Astrocyte (in vitro differentiated cells and primary cell): ENCODE results near the gene CAMK1D. TPM values are rescaled to one million over a fixed set of nuclear protein-coding genes. Genes with fewer than 3 reads are reported as not detected.

Source experiments
- DNase-seq: peaks from one replicate; pipeline ENCODE4 v3.0.0-alpha.2; 2010; ENCODE audit warnings: low read depth
- FAIRE-seq: peaks from 2 replicates; lab custom pipeline; 2011; peaks lifted over from hg19 to GRCh38; lab: Jason Lieb, UNC
- H2AFZ ChIP-seq: 2 replicates; pipeline ENCODE4 v1.6.0; 2012; ENCODE audit warnings: low read depth, low read length, inconsistent platforms
- H3K27ac ChIP-seq: 2 replicates; pipeline ENCODE4 v1.5.1; 2011; ENCODE audit warnings: low read depth, low read length, inconsistent platforms
- H3K27me3 ChIP-seq: 2 replicates; pipeline ENCODE4 v1.6.0; 2011; ENCODE audit warnings: low read length, inconsistent platforms; ENCODE audit not compliant: insufficient read depth
- H3K36me3 ChIP-seq: 2 replicates; pipeline ENCODE4 v1.5.1; 2011; ENCODE audit warnings: low read length, inconsistent platforms; ENCODE audit not compliant: insufficient read depth
- H3K4me1 ChIP-seq: 2 replicates; pipeline ENCODE4 v1.5.1; 2011; ENCODE audit warnings: low read length, inconsistent platforms; ENCODE audit not compliant: insufficient read depth
- H3K4me2 ChIP-seq: 2 replicates; pipeline ENCODE4 v1.6.0; 2012; ENCODE audit warnings: low read length, inconsistent platforms
- H3K4me3 ChIP-seq: 2 replicates; pipeline ENCODE4 v1.5.1; 2011; ENCODE audit warnings: low read depth, mild to moderate bottlenecking, low read length, inconsistent platforms; ENCODE audit not compliant: insufficient read depth
- H3K79me2 ChIP-seq: 2 replicates; pipeline ENCODE4 v1.6.0; 2012; ENCODE audit warnings: mild to moderate bottlenecking, low read length, inconsistent platforms; ENCODE audit not compliant: insufficient read depth
- H3K9ac ChIP-seq: 2 replicates; pipeline ENCODE4 v1.6.0; 2012; ENCODE audit warnings: mild to moderate bottlenecking, low read length, inconsistent platforms
- H3K9me3 ChIP-seq: 2 replicates; pipeline ENCODE4 v1.5.1; 2012; ENCODE audit warnings: low read depth, mild to moderate bottlenecking, low read length, inconsistent platforms; ENCODE audit not compliant: insufficient read depth
- H4K20me1 ChIP-seq: 2 replicates; pipeline ENCODE4 v1.6.0; 2012; ENCODE audit warnings: low read length, inconsistent platforms; ENCODE audit not compliant: insufficient read depth
- H3K27ac Mint-ChIP-seq: one replicate; pipeline ENCODE4 v1.8.0; 2021; ENCODE audit warnings: mild to moderate bottlenecking, mixed read lengths; ENCODE audit not compliant: unreplicated experiment
- H3K27me3 Mint-ChIP-seq: one replicate; pipeline ENCODE4 v1.8.0; 2021; ENCODE audit warnings: low read depth, mixed read lengths; ENCODE audit not compliant: unreplicated experiment
- H3K36me3 Mint-ChIP-seq: one replicate; pipeline ENCODE4 v1.8.0; 2021; ENCODE audit warnings: low read depth, mixed read lengths; ENCODE audit not compliant: unreplicated experiment
- H3K4me1 Mint-ChIP-seq: one replicate; pipeline ENCODE4 v1.8.0; 2021; ENCODE audit warnings: low read depth, mixed read lengths; ENCODE audit not compliant: unreplicated experiment
- H3K4me3 Mint-ChIP-seq: one replicate; pipeline ENCODE4 v1.8.0; 2021; ENCODE audit warnings: mild to moderate bottlenecking, moderate library complexity, mixed read lengths; ENCODE audit not compliant: unreplicated experiment
- H3K9me3 Mint-ChIP-seq: one replicate; pipeline ENCODE4 v1.8.0; 2021; ENCODE audit warnings: mild to moderate bottlenecking, mixed read lengths; ENCODE audit not compliant: unreplicated experiment
- CTCF ChIP-seq: IDR thresholded peaks from 2 replicates; pipeline ENCODE4 v1.5.1; 2011; ENCODE audit warnings: low read depth, mild to moderate bottlenecking, inconsistent platforms, low read length, moderate library complexity; ENCODE audit not compliant: insufficient read depth
- EZH2 ChIP-seq: IDR thresholded peaks from 2 replicates; pipeline ENCODE4 v1.6.1; 2012; ENCODE audit warnings: mild to moderate bottlenecking, low read length, inconsistent platforms; ENCODE audit not compliant: insufficient read depth
- total RNA-seq: library from RNA; stranded (reverse); gene quantifications from 2 replicates; pipeline ENCODE4 v1.2.1, GENCODE V29; 2021

Gene CAMK1D
- total RNA-seq, 1 donor from 2014 or later, result 23.6 TPM

GRCh38 chr10:12448729-12449391 lies 99.5 kb downstream of the CAMK1D start:
- no peaks in the 10 kb centered on the region for H3K27me3 Mint-ChIP-seq
- TF ChIP-seq EZH2 (no peak), CTCF (no peak)
- FAIRE-seq (peak; percentile 99), DNase-seq (peak; percentile 97)
- H3K4me2 ChIP-seq, result peak overlapping the region; percentile 56
- H3K4me3 Mint-ChIP-seq, result no peak overlapping the region
- H3K9me3 Mint-ChIP-seq, result no peaks in the 10 kb centered on the region
- H3K4me1 ChIP-seq, result peaks cover 10% of the 10 kb centered on the region
- H3K4me3 ChIP-seq, result peak overlapping the region; percentile 47
- peaks cover 31% of the 10 kb centered on the region for H3K4me1 Mint-ChIP-seq
- H3K9me3 ChIP-seq, result no peaks in the 10 kb centered on the region
- peaks cover 11% of the 10 kb centered on the region for H3K36me3 Mint-ChIP-seq
- H3K79me2 ChIP-seq, result peaks cover 44% of the 10 kb centered on the region
- H3K36me3 ChIP-seq, result no peaks in the 10 kb centered on the region
- H3K27ac Mint-ChIP-seq, result peak overlapping the region; percentile 89
- no peaks in the 10 kb centered on the region for H3K27me3 ChIP-seq
- no peak overlapping the region for H2AFZ ChIP-seq
- peak overlapping the region; percentile 68 for H3K9ac ChIP-seq
- H4K20me1 ChIP-seq, result no peaks in the 10 kb centered on the region
- H3K27ac ChIP-seq, result peak overlapping the region; percentile 97

- Histone ChIP-seq H3K4me1 (peaks cover 2% of the 10 kb centered on the region), H3K36me3 (no peaks in the 10 kb centered on the region), H3K9me3 (no peaks in the 10 kb centered on the region), H3K27me3 (no peaks in the 10 kb centered on the region), H3K4me2 (no peak overlapping the region), H4K20me1 (peaks cover 2% of the 10 kb centered on the region), H2AFZ (no peak overlapping the region), H3K79me2 (peaks cover 22% of the 10 kb centered on the region), H3K27ac (no peak overlapping the region), H3K9ac (no peak overlapping the region), H3K4me3 (no peak overlapping the region)
- TF ChIP-seq EZH2 (no peak), CTCF (no peak)
- Mint-ChIP-seq H3K27ac (no peak overlapping the region), H3K4me1 (no peaks in the 10 kb centered on the region), H3K36me3 (peaks cover 7% of the 10 kb centered on the region), H3K27me3 (peaks cover 4% of the 10 kb centered on the region), H3K9me3 (no peaks in the 10 kb centered on the region), H3K4me3 (no peak overlapping the region)
- no peak for DNase-seq
- FAIRE-seq, result no peak
Observed at GRCh38 chr10:12455318-12455717, 106.0 kb downstream of the CAMK1D start.

- no peak overlapping the region for H3K4me2 ChIP-seq
- H3K9me3 Mint-ChIP-seq, result no peaks in the 10 kb centered on the region
- TF ChIP-seq CTCF (no peak), EZH2 (no peak)
- peaks cover 5% of the 10 kb centered on the region for H3K4me1 ChIP-seq
- peaks cover 17% of the 10 kb centered on the region for H3K79me2 ChIP-seq
- no peak overlapping the region for H3K4me3 Mint-ChIP-seq
- H3K27me3 Mint-ChIP-seq, result peaks cover 4% of the 10 kb centered on the region
- no peak overlapping the region for H2AFZ ChIP-seq
- H3K27ac ChIP-seq, result no peak overlapping the region
- no peaks in the 10 kb centered on the region for H3K36me3 ChIP-seq
- no peak overlapping the region for H3K27ac Mint-ChIP-seq
- no peaks in the 10 kb centered on the region for H3K9me3 ChIP-seq
- no peaks in the 10 kb centered on the region for H3K27me3 ChIP-seq
- H3K9ac ChIP-seq, result no peak overlapping the region
- H3K4me1 Mint-ChIP-seq, result no peaks in the 10 kb centered on the region
- peaks cover 2% of the 10 kb centered on the region for H4K20me1 ChIP-seq
- FAIRE-seq (no peak), DNase-seq (no peak)
- peaks cover 7% of the 10 kb centered on the region for H3K36me3 Mint-ChIP-seq
- H3K4me3 ChIP-seq, result no peak overlapping the region
Observed at GRCh38 chr10:12455766-12456165, 106.4 kb downstream of the CAMK1D start.
